ENCODE data around the gene CA5B.

DNA sequence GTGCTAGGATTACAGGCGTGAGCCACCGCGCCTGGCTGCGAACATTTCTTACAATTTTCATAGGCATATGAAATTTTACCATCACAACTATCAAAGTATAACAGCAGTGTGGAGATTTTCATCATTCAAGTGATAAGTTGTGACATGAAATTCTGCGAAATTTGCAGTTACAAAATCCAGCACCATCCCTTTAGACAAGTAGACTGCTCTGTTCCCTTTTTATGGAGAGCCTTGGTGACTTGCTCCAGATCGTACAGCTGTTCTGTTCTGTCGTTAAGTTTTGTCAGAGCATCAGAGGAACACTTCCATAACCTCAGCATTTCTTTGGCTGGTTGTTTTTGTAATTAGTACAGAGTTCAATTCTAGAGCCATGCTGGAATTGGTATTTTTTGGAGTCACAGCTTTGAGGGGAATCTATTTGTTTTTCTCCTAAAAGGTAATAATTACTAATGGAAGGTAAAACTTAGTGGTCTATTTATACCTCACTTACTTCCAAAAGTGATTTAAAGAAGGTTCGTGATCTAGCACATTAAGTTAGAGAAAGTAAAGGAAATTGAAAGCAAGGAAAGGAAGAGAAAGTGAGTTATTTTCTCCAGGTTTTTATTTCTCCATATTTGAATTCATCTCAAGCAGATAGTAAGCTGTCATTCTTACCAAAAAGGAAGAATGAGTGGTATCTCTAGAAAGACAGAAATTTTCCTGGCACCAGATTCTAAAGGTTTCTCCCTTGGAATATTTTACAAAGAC lies 74.3 kb downstream of the CA5B start:
- TF ChIP-seq, protein P1, sequence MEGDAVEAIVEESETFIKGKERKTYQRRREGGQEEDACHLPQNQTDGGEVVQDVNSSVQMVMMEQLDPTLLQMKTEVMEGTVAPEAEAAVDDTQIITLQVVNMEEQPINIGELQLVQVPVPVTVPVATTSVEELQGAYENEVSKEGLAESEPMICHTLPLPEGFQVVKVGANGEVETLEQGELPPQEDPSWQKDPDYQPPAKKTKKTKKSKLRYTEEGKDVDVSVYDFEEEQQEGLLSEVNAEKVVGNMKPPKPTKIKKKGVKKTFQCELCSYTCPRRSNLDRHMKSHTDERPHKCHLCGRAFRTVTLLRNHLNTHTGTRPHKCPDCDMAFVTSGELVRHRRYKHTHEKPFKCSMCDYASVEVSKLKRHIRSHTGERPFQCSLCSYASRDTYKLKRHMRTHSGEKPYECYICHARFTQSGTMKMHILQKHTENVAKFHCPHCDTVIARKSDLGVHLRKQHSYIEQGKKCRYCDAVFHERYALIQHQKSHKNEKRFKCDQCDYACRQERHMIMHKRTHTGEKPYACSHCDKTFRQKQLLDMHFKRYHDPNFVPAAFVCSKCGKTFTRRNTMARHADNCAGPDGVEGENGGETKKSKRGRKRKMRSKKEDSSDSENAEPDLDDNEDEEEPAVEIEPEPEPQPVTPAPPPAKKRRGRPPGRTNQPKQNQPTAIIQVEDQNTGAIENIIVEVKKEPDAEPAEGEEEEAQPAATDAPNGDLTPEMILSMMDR (IDR thresholded peaks at IDR 0.05): no peak
- TF ChIP-seq EZH2phosphoT487 (IDR thresholded peaks at IDR 0.05): no peak
- no peak for TF ChIP-seq EZH2 (IDR thresholded peaks at IDR 0.05)
